ENCODE measurements around the gene HOXA10.

GRCh38 chr7:27143023-27143949, 30.8 kb downstream of the HOXA10 start, which contains the start of gene HOXA5:
- TF ChIP-seq, protein P1, sequence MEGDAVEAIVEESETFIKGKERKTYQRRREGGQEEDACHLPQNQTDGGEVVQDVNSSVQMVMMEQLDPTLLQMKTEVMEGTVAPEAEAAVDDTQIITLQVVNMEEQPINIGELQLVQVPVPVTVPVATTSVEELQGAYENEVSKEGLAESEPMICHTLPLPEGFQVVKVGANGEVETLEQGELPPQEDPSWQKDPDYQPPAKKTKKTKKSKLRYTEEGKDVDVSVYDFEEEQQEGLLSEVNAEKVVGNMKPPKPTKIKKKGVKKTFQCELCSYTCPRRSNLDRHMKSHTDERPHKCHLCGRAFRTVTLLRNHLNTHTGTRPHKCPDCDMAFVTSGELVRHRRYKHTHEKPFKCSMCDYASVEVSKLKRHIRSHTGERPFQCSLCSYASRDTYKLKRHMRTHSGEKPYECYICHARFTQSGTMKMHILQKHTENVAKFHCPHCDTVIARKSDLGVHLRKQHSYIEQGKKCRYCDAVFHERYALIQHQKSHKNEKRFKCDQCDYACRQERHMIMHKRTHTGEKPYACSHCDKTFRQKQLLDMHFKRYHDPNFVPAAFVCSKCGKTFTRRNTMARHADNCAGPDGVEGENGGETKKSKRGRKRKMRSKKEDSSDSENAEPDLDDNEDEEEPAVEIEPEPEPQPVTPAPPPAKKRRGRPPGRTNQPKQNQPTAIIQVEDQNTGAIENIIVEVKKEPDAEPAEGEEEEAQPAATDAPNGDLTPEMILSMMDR (IDR thresholded peaks at IDR 0.05; ENCODE audit: low read length), result no peak
- TF ChIP-seq EZH2 (optimal IDR thresholded peaks at IDR 0.05; ENCODE audit: low read depth, low read length), result no peak
- TF ChIP-seq EZH2phosphoT487 (IDR thresholded peaks at IDR 0.05; ENCODE audit: low read length), result no peak

Measured in MM.1S (cell line).